H7 (cell line): Measurements from ENCODE around the gene LRP1. TPM values are rescaled to one million over a fixed set of nuclear protein-coding genes. Genes with fewer than 3 reads are reported as not detected.

ENCODE experiments used
- DNase-seq: peaks from one replicate; pipeline ENCODE4 v3.0.0; 2012
- H3K27me3 ChIP-seq: 2 replicates; pipeline ENCODE4 v1.6.0; 2011; ENCODE audit warnings: mild to moderate bottlenecking, low read length; ENCODE audit not compliant: control insufficient read depth, insufficient read depth
- H3K36me3 ChIP-seq: replicated peaks from 2 replicates; pipeline ENCODE4 v1.5.1; 2011; ENCODE audit warnings: low read length; ENCODE audit not compliant: control insufficient read depth, insufficient read depth
- H3K4me3 ChIP-seq: 2 replicates; pipeline ENCODE4 v1.5.1; 2011; ENCODE audit warnings: low read depth, mild to moderate bottlenecking, control low read depth, low read length, moderate library complexity; ENCODE audit not compliant: insufficient read depth
- total RNA-seq: library from RNA; depleted of rRNA; stranded (reverse); fragments of >200 nt; shearing (Covaris generic); gene quantifications from 2 replicates; pipeline ENCODE4 v1.2.3, GENCODE V29; 2014; rRNA removed

The LRP1 gene
- total RNA-seq, 1 experiment from 2014 or later = 17.3 TPM

DNA sequence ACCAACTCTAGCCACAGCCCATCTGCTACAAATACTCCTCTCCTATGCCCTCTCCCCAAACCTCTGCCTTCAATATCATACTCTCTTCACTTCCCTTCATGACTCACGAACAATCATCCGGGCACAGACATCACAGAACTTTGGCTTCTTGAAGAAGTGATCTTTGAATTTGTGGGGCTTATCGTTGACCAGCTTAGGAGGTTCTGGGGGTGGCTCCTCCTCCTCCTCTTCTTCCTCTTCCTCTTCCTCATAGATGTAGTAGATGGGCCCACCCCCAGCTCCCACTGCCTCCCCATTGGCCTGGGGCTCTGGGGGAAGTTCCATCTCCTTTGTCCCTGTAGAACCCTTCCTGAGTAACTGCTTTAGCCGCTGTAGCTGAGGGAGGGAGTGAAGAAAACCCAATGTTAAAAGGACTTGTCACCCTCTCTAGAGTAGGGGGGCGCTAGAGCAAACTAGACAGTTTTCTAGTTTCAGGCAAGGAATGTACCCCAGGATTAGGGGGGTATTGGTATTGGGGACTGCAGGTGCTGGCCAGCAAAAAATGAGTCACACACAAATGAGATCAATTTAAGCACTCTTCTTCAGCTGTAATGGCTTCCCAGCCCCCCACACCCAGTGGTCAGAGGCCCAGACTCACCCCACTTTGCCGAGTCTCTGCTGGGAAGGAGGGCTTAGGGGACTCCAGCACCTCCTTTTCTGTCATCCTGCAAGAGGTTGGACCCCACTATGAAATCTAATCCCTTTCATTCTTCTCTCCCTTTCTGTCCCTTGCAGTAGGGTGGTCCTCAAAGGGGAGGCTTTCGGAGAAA, 120.9 kb downstream of the LRP1 start:
- Histone ChIP-seq H3K36me3 (no peaks in the 10 kb centered on the region), H3K27me3 (peaks cover 3% of the 10 kb centered on the region), H3K4me3 (no peak overlapping the region)
- DNase-seq = no peak

DNA sequence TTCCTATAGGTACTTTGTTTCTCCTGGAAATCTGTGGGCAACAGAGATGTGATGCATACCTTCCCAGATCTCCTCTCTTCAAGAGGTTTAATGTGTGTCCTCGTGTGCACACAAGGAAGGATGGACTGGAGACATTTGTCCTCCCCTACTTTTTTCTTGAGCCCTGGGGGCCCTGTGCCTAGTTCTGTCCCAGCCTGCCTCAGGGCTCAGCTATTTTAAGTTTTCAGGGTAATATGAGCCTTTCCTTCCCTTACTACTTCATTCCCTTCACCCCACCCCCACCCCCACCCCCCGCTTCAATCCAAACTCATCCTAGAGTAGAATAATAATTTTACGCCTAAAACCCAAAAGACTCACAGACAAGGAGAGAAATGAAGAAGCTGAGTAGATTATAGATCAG, 122.3 kb downstream of the LRP1 start:
- peaks cover 1% of the 10 kb centered on the region; the same call in 1 of the 2 replicates for H3K36me3 ChIP-seq
- H3K27me3 ChIP-seq = no peaks in the 10 kb centered on the region
- DNase-seq = no peak
- H3K4me3 ChIP-seq = no peak overlapping the region

DNA sequence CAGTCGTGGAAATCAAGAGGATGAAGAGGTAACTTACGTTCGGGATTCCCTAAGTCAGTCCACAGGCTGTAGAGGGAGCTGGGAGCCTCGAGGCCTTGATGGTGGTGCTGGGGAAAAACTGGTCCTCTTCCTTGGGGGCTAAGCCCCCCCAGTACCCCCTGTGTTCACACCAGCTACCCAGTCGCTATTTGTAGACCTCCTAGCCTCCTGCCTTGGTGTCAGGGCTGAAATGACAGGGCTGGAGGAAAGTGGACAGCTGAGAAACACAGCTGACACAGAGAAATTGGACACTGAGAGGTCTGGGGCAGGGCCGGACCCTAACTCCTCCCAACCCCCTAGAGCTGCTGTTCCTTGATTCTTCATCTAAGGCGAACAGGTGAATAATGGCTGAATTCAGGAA, 122.7 kb downstream of the LRP1 start, which contains the start of gene STAC3:
TSS of gene STAC3 (minus strand) at position 232 of the 400 bp plus-strand sequence. CDS start 1,551 bp downstream, outside the sequence.
- DNase-seq = no peak
- H3K27me3 ChIP-seq = no peaks in the 10 kb centered on the region
- no peak within 1 kb of the TSS for H3K4me3 ChIP-seq
- peaks cover 3% of the 10 kb centered on the region; the same call in 1 of the 2 replicates for H3K36me3 ChIP-seq

DNA sequence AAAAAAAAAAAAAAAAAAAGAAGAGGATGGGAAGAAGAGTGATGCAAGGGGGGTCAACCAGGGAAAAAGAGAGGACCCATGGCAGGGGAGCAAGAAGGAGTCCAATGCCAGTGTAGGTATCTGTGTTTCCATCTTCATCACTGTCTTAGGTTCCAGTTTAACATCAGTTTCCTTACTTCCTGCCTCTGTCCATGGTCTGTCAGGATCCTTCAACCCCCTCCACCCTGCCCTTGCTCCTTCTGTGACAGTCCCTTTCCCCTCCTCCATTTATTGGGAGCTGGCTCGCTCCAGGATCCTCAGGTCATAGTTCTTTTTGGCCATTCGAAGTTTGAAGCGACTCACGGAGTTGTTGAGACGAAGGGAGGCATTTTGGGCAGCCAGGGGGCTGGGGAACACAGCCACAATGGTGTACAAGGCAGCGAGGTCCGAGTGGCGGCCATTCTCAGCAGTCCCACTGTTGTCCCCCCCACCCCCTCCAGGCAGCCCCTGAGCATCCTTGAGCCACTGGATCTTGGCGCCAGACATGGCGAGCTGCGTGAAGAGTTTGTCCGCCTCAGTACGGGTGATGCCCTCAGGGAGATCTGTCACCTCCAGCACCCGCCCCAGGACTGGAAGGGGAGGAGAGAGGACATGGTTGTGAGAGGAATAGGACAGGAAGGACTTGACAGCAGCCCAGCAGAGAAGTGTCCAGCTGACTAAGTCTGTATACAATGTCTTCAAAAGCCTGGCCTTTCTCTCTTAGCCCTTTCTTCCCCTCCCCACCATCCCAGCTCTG, 126.4 kb downstream of the LRP1 start:
- Histone ChIP-seq H3K4me3 (no peak overlapping the region), H3K36me3 (peaks cover 9% of the 10 kb centered on the region), H3K27me3 (no peaks in the 10 kb centered on the region)
- no peak for DNase-seq

DNA sequence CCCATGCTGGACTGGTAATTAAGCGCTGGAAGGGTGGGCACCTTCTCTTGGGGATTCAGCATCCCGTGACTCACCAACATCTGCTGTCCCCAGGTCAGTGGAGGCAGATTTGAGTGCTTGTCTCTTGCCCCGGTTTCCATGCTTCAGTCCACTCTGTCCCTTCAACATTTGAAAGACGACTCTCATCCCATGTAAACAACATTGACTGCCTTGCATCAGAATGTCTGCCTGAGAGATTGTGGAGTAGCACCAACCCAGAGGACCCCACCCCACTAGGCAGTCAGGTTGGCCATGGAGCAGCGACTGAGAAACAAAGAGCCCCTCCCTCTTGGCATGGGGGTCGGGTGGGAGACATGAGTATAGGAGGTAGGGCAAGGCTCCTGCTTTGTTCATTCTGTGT, 127.6 kb downstream of the LRP1 start:
- Histone ChIP-seq H3K4me3 (no peak overlapping the region), H3K36me3 (peaks cover 11% of the 10 kb centered on the region), H3K27me3 (no peaks in the 10 kb centered on the region)
- no peak for DNase-seq

DNA sequence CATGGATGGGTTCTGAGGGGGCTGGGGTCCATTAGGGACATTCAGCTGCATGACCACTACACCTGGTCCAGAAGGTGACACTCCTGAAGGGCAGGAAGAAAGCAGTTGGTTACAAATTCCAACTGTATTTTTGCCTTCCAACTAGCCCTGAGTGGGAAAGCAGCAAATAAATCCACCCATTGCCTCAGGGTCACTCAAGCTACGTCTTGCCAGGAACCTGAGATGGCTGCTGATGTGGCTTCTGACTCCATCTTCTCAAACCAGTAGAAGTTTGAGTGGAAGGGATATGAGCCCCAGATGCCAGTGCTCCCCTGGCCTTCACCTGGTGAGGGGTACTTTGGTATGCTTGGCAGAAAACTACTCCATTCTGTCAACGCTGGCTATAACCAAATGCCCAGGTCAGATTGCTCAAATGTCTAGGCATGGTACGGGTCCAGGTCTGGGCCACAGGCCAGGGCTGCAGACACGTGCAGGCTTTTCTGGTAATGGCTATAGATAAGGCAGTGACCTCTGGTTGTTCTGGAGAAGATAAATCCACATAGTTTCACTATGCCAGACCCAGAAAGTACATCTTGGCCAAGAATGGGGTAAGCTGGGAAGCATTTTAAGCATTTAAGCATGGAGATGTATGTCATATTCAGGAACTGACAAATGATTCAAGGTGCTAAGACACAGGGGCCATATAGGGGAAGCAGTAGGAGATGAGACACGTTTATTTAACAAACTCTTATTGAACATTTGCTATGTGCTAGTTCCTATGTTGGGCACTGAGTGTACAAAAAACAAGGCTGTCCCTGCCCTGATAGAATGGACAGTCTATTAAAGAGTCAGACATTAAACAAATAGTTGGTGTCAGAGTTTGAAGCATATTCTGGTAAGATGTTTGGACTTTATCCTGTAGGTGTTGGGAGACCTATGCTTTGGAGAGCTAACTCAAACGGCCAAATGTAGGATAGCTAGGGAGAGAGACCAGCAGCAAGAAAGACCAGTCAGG, 131.0 kb downstream of the LRP1 start:
- H3K27me3 ChIP-seq = no peaks in the 10 kb centered on the region
- H3K4me3 ChIP-seq = no peak overlapping the region
- H3K36me3 ChIP-seq = peaks cover 12% of the 10 kb centered on the region
- DNase-seq = no peak

DNA sequence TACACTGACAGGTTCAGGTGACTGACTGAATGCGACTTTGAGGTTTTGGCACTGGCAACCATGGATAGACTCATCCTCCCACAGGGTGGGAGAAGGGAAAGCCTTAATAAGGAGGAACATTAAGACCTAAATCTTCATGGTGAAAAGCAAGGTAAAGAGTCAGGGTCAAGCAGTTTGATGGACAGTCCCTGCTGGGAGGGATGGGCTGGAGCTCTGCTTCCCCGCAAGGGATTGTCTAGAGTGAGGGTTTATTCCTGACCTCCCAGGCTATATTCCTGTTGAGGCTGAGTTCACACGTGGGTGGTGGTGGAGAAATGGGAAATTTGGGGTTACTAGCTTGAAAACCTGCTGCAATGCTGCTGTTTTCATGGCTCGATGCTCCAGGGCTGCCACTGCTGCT, 132.1 kb downstream of the LRP1 start:
- H3K4me3 ChIP-seq = no peak overlapping the region
- no peaks in the 10 kb centered on the region for H3K27me3 ChIP-seq
- peaks cover 11% of the 10 kb centered on the region for H3K36me3 ChIP-seq
- no peak for DNase-seq

DNA sequence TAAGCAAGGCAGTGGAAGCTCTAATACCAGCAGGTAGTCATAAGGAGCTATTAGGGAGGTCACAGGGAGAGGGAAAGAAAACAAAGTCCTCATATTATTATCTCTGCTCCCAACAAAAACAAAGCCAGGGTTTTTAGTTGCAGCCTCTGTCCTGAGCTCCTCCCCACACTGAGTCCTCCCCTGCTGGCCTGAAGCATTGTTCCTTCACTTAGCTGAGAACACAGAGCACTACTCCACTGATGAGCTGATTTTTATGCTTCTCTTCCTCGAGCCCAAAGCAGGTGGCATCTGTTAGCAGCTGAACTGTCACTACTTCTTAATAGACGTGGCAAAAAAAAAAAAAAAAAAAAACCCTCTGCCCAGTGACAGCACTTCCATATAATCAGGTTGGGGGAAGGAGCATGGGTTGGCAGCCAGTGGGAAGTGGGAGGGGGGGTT, 133.2 kb downstream of the LRP1 start:
- Histone ChIP-seq H3K27me3 (no peaks in the 10 kb centered on the region), H3K36me3 (peaks cover 11% of the 10 kb centered on the region), H3K4me3 (no peak overlapping the region)
- peak; percentile 50 for DNase-seq

DNA sequence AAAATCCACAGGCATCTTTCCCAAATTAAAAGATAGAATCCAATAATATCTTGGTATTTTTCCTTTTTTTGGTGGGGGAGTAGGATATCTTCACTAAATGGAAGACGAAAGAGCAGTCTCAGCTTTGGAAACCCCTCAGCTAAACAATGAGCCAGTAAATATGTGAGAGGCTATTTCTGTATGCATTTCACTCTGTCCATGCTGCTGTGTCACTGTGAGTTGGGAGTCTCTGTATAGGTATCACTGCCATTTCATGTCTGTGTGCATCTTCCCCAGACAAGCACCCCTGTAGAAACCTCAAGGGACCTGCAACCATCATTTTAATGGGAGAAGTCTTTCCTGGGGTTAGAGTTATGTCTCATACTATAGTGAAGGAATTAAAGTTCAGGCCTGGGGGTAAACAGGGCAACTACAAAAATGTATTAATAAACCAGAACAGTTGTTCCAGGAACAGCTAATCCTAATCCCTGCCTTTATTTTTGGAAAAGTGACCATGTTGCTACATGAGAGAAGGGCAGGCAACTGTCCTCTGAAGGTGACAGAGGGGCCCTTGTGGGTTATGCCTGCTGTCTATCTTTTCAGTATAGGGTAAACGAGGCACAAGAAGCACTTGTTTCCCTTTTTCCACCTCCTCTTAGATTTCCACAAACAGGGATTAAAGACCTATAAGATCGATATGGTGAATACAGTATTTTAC, 134.0 kb downstream of the LRP1 start:
- no peak overlapping the region for H3K4me3 ChIP-seq
- no peak for DNase-seq
- no peaks in the 10 kb centered on the region for H3K27me3 ChIP-seq
- H3K36me3 ChIP-seq = peaks cover 16% of the 10 kb centered on the region

Other genes starting within 250 kb of the LRP1 start
- gene SDR9C7, start 194.1 kb upstream of the LRP1 start, total RNA-seq = 0.28 TPM in 1 of 2 replicates, not detected in the other
- gene RDH16, start 170.9 kb upstream of the LRP1 start, total RNA-seq = 0.63 and 0.66 TPM in 2 replicates
- gene ZBTB39, start 121.9 kb upstream of the LRP1 start, total RNA-seq = 11.6 and 13.0 TPM in 2 replicates
- gene TAC3, start 112.0 kb upstream of the LRP1 start, total RNA-seq = 1.00 and 1.2 TPM in 2 replicates
- 0.24 and 0.59 TPM in 2 replicates for gene MYO1A, start 78.4 kb upstream of the LRP1 start, total RNA-seq
- gene NEMP1, start 49.7 kb upstream of the LRP1 start, total RNA-seq = 22.6 and 30.6 TPM in 2 replicates
- gene NAB2, start 39.4 kb upstream of the LRP1 start, total RNA-seq = 19.0 and 20.8 TPM in 2 replicates
- 43.5 and 51.5 TPM in 2 replicates for gene STAT6, start 17.1 kb upstream of the LRP1 start, total RNA-seq
- not detected in 2 replicates for gene LRP1-AS, start 19.1 kb downstream of the LRP1 start, total RNA-seq
- 0.74 and 2.2 TPM in 2 replicates for gene NXPH4, start 88.3 kb downstream of the LRP1 start, total RNA-seq
- gene SHMT2, start 101.2 kb downstream of the LRP1 start, total RNA-seq = 355 and 399 TPM in 2 replicates
- gene STAC3, start 122.7 kb downstream of the LRP1 start, total RNA-seq = 0.90 and 1.6 TPM in 2 replicates